Activated naive CD8-positive, alpha-beta T cell treated with anti-CD3 and anti-CD28 coated beads for 36 hours (primary cell): Measurements from ENCODE around the gene CMTM8. TPM values are rescaled to one million over a fixed set of nuclear protein-coding genes. Genes with fewer than 3 reads are reported as not detected.
A peak's percentile ranks its signal among the peaks of the same experiment; 100 is the strongest.

Experiments used
- DNase-seq: peaks from one replicate; pipeline ENCODE4 v3.0.0; 2021
- H3K27ac Mint-ChIP-seq: one replicate; pipeline ENCODE4 v1.8.0; 2022; ENCODE audit warnings: mild to moderate bottlenecking, moderate library complexity, mixed read lengths
- H3K27me3 Mint-ChIP-seq: one replicate; pipeline ENCODE4 v1.8.0; 2022; ENCODE audit warnings: mild to moderate bottlenecking, mixed read lengths
- H3K36me3 Mint-ChIP-seq: one replicate; pipeline ENCODE4 v1.8.0; 2021; ENCODE audit warnings: mild to moderate bottlenecking, mixed read lengths
- H3K4me1 Mint-ChIP-seq: one replicate; pipeline ENCODE4 v1.8.0; 2021; ENCODE audit warnings: mixed read lengths
- H3K4me3 Mint-ChIP-seq: one replicate; pipeline ENCODE4 v1.8.0; 2022; ENCODE audit warnings: mild to moderate bottlenecking, moderate library complexity, mixed read lengths
- H3K9me3 Mint-ChIP-seq: one replicate; pipeline ENCODE4 v1.8.0; 2022; ENCODE audit warnings: mixed read lengths
- total RNA-seq, 2 experiments: library from RNA; stranded (reverse); gene quantifications; one replicate each; pipeline ENCODE4 v1.2.3, GENCODE V29; 2021

Gene CMTM8
- total RNA-seq, 2 experiments from 2014 or later, result 5.0 to 5.4 TPM

DNA sequence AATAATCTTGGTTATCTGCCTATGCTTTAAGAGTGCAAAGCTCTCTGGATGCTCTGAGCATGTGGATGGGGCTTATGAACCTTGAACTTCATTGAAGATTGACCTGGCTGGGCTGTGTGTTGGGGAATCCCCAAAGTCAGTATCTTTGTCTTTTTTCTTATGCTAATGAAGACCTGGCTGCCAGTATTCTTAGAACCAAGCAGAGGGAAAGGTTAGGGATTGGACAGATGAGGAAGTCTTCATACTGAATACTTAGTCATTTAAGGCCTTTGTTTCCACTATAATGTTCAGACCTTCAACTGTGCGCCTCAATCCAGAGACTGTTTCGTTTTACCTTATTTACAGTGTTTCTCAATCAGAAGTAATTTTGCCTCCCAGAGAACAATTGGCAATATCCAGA, 110.7 kb downstream of the CMTM8 start:
- no peaks in the 10 kb centered on the region for H3K27me3 Mint-ChIP-seq
- H3K36me3 Mint-ChIP-seq, result no peaks in the 10 kb centered on the region
- H3K9me3 Mint-ChIP-seq, result no peaks in the 10 kb centered on the region
- no peak for DNase-seq
- peaks cover 17% of the 10 kb centered on the region for H3K4me1 Mint-ChIP-seq
- no peak overlapping the region for H3K27ac Mint-ChIP-seq
- H3K4me3 Mint-ChIP-seq, result no peak overlapping the region

DNA sequence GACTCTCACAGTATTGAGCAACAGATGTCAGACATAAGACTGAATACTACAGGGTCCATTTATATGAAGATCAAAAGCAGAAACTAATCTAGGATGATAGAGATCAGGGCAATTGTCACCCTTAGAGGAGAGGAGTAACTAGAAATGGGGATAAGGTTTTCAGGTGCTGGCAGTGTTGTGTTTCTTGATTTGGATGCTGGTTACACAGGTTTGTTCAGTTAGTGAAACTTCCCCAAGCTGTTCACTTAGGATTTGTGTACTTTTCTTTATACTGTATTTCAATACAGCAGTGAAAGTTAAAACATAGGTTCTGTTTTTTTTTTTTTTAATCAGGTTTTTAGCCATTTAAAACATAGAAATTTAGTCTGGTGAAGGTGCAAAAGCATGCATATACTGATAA, 114.1 kb downstream of the CMTM8 start:
- Mint-ChIP-seq H3K36me3 (no peaks in the 10 kb centered on the region), H3K27me3 (no peaks in the 10 kb centered on the region), H3K4me1 (peaks cover 16% of the 10 kb centered on the region), H3K27ac (no peak overlapping the region), H3K4me3 (no peak overlapping the region), H3K9me3 (no peaks in the 10 kb centered on the region)
- no peak for DNase-seq

DNA sequence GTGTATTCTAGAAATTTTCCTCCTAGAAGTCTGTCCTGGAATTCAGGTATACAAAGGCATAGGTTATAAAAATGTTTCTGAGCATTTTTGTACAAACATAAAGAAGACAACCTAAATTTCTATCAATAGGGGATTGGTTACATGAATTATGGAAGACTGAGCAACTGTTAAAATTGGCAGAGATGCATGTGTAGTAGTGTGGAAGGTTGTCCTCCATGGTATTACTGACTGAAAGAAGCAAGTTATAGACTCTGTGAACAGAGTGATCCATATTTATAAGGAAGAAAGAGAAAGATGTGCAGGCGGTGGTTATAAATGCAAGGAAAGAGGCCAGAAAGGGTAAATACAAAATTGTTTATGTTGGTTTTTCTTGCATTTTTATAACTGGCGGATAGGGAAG, 114.9 kb downstream of the CMTM8 start:
- no peaks in the 10 kb centered on the region for H3K27me3 Mint-ChIP-seq
- no peak for DNase-seq
- H3K36me3 Mint-ChIP-seq, result no peaks in the 10 kb centered on the region
- no peak overlapping the region for H3K27ac Mint-ChIP-seq
- H3K4me1 Mint-ChIP-seq, result peaks cover 11% of the 10 kb centered on the region
- no peak overlapping the region for H3K4me3 Mint-ChIP-seq
- H3K9me3 Mint-ChIP-seq, result no peaks in the 10 kb centered on the region

DNA sequence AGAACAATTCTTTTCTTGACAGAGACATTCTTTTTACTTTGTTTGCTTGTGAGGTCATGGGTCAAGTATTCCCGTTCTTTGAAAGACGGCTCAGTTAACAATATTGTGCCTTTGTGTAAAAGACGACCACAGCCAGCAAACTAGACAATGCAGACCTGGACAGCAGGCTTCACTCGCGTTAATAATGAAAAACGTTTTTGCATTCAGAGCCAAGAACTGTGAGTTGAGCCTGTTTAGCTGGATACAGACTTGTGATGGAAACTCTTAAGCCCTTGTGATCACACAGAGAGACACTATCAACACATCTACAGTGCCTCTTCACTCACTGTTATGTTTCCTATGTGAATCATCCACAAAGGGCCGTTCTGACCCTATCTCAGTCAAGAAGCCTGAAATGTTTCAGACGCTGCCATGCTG, 115.9 kb downstream of the CMTM8 start:
- Mint-ChIP-seq H3K4me1 (peaks cover 1% of the 10 kb centered on the region), H3K36me3 (no peaks in the 10 kb centered on the region), H3K4me3 (no peak overlapping the region)

DNA sequence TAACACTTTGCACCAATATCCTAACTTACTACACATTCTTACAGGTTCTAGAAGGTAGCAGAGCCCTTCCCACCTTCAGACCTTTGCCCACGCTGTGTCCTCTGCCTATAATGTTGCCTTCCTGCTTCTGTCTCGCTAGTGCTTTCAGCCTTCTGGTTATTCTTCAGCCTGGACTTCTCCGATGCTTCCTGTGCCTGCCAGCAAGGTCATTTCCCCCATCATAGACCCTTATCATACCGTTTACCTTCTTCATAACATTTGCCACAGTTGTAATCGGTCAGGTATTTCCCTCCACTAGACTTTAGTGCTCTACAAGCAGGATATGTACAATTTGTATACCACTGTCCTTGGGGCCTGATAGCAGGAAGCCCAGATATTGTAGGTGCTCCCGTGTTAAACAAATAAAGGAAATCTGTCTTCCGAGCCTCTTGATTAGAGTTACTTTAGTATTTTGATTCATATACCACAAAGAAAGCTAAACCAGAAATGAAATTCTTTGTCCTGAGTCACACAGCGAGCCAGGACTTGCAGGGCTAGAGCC, 117.3 kb downstream of the CMTM8 start:
- Mint-ChIP-seq H3K9me3 (no peaks in the 10 kb centered on the region), H3K36me3 (no peaks in the 10 kb centered on the region), H3K27ac (no peak overlapping the region), H3K27me3 (no peaks in the 10 kb centered on the region), H3K4me3 (no peak overlapping the region), H3K4me1 (no peaks in the 10 kb centered on the region)
- no peak for DNase-seq

More for the DNA sequence above, 115.9 kb downstream of the CMTM8 start:
- H3K27ac Mint-ChIP-seq, result no peak overlapping the region
- no peaks in the 10 kb centered on the region for H3K27me3 Mint-ChIP-seq
- H3K9me3 Mint-ChIP-seq, result no peaks in the 10 kb centered on the region
- no peak for DNase-seq

DNA sequence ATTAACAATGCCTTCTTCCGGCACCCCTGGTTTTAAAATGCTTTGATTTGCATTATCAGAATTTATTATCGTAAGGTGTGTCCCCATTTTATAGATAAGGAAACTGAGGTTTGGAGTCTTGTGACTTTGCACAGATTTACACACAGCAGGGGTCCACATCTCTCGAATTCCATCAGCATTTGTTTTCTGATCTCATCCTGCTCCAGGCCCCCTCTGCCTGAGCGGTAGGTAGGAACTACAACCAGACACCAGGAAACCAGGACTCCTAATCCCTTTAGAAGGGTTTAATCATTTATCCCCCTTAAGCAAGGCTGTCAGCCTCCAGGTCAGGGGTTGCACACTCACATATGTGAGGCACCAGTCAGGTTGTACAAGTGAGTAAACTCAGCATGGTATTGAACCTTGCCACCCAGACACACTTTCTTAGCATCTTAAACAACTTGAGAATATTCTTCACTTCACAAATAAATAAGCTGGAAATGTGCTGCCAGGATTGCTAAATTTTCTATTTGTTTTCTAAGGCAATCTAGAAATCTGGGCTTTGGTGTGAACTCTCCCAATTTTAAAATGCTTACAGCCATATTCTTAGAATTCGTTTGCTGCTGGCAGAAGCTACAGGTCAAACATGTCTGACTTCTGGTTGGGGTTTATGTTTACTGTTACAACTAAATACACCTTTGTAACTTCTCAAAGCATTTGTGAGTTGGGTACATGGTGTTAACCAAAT, 121.4 kb downstream of the CMTM8 start:
- DNase-seq, result no peak
- no peaks in the 10 kb centered on the region for H3K4me1 Mint-ChIP-seq
- no peaks in the 10 kb centered on the region for H3K27me3 Mint-ChIP-seq
- H3K4me3 Mint-ChIP-seq, result no peak overlapping the region
- no peaks in the 10 kb centered on the region for H3K36me3 Mint-ChIP-seq
- H3K9me3 Mint-ChIP-seq, result no peaks in the 10 kb centered on the region
- H3K27ac Mint-ChIP-seq, result no peak overlapping the region

DNA sequence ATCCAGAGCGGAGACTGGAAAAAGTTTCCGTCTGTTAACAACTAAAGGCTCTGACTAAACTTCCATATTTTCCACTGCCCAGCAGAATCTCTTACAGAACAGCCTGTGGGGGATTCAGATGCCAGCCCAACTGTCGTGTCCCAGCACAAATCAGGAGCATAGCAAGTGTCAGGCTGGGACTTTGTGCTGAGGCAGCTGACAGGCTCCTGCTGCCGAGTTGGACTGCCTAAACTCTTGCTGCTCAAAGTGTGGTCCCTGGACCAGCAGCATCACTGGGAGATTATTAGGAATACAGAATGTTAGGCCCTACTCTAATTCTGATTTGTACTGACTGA, 122.0 kb downstream of the CMTM8 start:
- no peak overlapping the region for H3K4me3 Mint-ChIP-seq
- no peaks in the 10 kb centered on the region for H3K4me1 Mint-ChIP-seq
- H3K36me3 Mint-ChIP-seq, result no peaks in the 10 kb centered on the region
- H3K27me3 Mint-ChIP-seq, result no peaks in the 10 kb centered on the region
- no peak overlapping the region for H3K27ac Mint-ChIP-seq
- no peak for DNase-seq
- H3K9me3 Mint-ChIP-seq, result no peaks in the 10 kb centered on the region

DNA sequence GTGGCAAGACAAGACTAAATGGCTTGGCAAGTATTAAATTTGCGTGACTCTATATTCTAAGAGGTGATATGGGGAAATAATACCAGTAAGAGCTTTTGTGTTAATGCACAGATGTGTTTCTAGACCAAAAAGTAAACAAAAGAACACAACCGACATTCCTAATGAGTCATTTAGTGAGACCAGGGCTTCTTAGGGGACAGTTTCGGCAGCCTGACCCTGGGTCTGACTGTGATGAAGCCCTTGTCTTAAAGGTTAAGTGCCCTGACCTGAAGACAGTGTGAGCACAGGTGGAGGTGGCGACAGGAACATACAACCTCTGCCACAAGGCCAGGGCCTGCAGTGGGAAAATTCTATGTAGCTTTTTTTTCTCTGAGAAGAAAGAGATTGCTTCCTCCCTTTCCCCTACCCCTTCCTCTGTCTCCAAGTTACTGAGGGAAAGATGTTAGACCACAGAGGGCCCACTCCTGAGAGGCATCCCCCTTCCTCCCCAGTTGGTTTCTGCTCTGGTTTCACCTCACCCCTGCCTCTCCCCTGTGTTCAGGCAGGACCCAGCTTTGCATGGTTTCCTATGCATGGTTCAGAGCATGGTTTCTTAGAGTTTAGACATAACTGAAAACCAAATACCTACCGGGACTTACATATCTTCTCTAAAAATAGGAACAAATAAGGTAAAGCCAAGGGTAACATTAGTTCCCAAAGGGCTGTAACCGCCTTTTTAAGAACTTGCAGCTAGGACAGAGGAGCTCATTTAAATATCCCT, 128.3 kb downstream of the CMTM8 start:
- Mint-ChIP-seq H3K9me3 (no peaks in the 10 kb centered on the region), H3K27me3 (no peaks in the 10 kb centered on the region), H3K27ac (no peak overlapping the region), H3K36me3 (no peaks in the 10 kb centered on the region), H3K4me1 (peaks cover 18% of the 10 kb centered on the region), H3K4me3 (no peak overlapping the region)
- DNase-seq, result no peak

DNA sequence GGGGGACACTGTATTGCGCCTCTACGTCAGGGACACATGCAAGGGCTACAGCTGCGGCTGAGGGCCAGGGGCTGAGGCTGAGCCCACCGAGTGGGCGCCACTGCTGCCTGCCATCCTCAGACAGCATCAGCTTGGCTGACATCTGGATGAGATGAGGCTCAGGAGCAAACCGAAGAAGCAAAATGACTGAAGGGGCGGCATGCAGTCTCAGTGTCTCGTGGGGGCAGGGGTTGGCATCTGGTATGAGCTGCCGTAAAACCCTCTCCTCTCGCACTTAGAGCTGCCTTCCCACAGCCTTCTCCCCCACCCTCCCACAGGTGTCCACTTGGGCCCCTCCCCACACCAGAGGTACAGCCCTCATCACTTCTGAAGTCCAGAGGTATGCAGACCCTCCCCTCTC, 129.0 kb downstream of the CMTM8 start:
- no peaks in the 10 kb centered on the region for H3K27me3 Mint-ChIP-seq
- no peaks in the 10 kb centered on the region for H3K36me3 Mint-ChIP-seq
- no peak overlapping the region for H3K27ac Mint-ChIP-seq

DNA sequence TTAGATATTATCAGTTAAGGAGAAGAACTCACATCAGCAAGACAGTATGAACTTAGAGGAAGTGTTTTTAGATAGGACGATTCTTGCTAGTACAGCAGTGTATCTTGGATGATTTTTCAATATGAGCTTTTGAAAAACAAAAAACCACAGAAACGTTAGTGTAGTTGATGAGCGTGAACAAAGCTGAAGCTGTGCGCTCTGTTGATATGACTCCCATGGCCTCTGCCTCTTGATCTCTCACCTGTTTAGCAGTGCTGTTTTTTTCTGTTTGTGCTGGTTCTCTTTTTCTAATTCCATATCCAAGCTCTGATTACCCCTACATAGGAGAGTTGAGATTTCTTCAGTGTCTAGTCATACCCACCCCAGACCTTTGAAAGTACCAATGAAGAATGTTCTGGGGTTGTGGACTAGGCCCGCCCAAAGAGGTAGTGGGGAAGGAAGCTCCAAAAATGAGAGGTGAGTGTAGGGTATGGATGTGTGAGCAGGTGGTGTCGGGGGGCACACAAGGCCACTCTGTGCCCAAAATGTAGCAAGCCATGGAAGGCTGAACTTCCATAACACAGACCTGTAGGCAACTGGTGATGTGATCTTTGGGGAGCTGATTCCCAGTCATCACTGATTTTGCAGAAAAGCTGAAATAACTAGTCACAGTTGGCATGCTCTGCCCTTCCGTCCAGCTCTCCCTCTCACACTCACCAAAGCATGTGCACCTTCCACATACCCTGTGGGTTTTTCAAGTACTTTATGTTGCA, 133.2 kb downstream of the CMTM8 start:
- no peaks in the 10 kb centered on the region for H3K9me3 Mint-ChIP-seq
- peak overlapping the region; percentile 72 for H3K27ac Mint-ChIP-seq
- no peaks in the 10 kb centered on the region for H3K36me3 Mint-ChIP-seq
- no peak overlapping the region for H3K4me3 Mint-ChIP-seq
- no peaks in the 10 kb centered on the region for H3K27me3 Mint-ChIP-seq
- peaks cover 35% of the 10 kb centered on the region for H3K4me1 Mint-ChIP-seq
- DNase-seq, result no peak

More for the DNA sequence above, 129.0 kb downstream of the CMTM8 start:
- DNase-seq, result no peak
- Mint-ChIP-seq H3K4me1 (peaks cover 24% of the 10 kb centered on the region), H3K9me3 (no peaks in the 10 kb centered on the region), H3K4me3 (no peak overlapping the region)

DNA sequence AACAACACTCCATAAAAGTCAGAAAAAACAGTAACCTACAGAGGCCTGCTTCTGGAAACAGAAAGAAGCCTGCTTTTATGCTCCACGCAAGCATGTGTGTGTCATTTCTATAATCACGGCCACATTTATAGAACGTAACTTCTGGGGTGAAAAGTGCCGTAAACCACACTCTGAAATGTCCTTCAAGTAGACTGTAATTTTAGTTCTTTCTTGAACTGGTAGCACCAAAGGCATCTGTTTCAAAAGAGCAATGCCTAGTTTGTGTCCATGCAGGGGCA, 133.7 kb downstream of the CMTM8 start:
- Mint-ChIP-seq H3K27ac (peak overlapping the region; percentile 72), H3K4me1 (peaks cover 29% of the 10 kb centered on the region), H3K9me3 (no peaks in the 10 kb centered on the region)

DNA sequence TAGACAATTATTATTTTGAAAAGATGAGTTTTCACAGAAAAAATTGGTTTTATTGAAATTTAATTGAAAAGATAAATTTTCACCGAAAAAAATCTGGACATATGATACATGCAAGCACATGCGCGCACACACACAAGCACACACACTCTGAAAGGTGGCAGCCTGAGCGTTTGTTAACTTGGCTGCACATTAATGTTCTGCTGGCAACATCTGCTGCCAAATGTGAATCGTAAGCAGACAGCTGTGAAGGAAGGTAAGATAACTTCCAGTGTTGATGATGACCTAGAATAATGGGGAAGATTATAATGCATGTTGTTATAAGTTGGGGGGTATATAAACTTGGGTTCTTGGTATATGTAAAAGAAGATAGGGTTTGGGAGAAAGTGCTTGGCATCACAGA, 134.8 kb downstream of the CMTM8 start:
- Mint-ChIP-seq H3K36me3 (no peaks in the 10 kb centered on the region), H3K4me3 (no peak overlapping the region), H3K27ac (no peak overlapping the region), H3K9me3 (no peaks in the 10 kb centered on the region), H3K27me3 (no peaks in the 10 kb centered on the region), H3K4me1 (peaks cover 28% of the 10 kb centered on the region)
- DNase-seq, result no peak

More for the DNA sequence above, 133.7 kb downstream of the CMTM8 start:
- no peak for DNase-seq
- Mint-ChIP-seq H3K4me3 (no peak overlapping the region), H3K36me3 (no peaks in the 10 kb centered on the region), H3K27me3 (no peaks in the 10 kb centered on the region)

DNA sequence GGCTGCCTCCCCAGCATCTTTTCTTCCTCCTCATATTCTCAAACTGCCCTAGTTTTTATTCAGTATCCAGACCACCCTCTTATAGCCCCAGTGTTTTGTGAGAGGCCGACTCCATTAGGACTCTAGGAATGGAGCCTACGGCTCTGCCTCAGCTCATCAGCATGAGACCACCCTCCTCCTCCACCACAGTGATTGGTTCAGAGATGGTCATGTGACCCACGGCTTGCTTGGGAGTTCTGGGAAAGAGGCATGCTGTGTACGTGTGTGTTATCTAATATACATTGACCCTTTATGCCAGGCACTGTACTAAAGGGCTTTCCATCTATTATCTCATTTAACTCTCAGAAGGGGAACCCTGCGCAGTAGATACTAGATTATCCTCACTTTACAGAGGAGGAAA, 135.4 kb downstream of the CMTM8 start:
- H3K9me3 Mint-ChIP-seq, result no peaks in the 10 kb centered on the region
- no peak overlapping the region for H3K4me3 Mint-ChIP-seq
- no peaks in the 10 kb centered on the region for H3K36me3 Mint-ChIP-seq
- DNase-seq, result no peak
- no peak overlapping the region for H3K27ac Mint-ChIP-seq
- peaks cover 28% of the 10 kb centered on the region for H3K4me1 Mint-ChIP-seq
- no peaks in the 10 kb centered on the region for H3K27me3 Mint-ChIP-seq

DNA sequence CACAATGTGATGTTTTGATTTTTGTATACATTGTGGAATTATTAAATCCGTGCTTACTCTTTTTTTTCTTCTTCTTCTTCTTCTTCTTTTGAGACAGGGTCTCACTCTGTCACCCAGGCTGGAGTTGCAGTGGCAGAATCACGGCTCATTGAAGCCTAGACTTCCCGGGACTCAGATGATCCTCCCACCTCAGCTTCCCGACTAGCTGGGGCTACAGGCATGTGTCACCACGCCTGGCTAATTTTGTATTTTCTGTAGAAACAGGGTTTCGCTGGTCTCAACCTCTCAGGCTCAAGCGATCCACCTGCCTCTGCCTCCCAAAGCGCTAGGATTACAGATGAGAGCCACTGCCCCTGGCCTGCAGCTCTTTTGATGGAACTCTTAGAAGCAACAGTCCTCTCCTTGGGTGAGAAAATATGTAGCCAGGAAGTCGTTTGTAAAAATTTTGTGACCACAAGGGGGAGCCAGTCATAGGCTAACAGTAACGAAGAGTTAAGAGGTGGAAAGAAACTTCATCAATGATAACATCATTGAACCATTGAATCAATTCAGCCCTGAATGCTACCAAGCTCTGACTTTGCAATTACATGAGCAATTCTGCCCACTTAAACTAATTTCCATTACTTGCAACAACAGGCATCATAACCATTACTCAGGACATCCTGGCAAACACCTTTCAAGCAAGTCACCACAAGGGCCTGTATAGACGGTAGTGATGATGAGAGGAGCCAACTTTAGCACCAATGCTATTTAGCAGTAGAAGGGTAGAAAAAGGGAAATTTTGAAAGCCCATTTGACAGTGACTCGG, 136.5 kb downstream of the CMTM8 start:
- H3K36me3 Mint-ChIP-seq, result no peaks in the 10 kb centered on the region
- no peaks in the 10 kb centered on the region for H3K9me3 Mint-ChIP-seq
- peak; percentile 46 for DNase-seq
- H3K27ac Mint-ChIP-seq, result peak overlapping the region; percentile 21
- H3K4me1 Mint-ChIP-seq, result peaks cover 28% of the 10 kb centered on the region
- no peak overlapping the region for H3K4me3 Mint-ChIP-seq
- no peaks in the 10 kb centered on the region for H3K27me3 Mint-ChIP-seq

DNA sequence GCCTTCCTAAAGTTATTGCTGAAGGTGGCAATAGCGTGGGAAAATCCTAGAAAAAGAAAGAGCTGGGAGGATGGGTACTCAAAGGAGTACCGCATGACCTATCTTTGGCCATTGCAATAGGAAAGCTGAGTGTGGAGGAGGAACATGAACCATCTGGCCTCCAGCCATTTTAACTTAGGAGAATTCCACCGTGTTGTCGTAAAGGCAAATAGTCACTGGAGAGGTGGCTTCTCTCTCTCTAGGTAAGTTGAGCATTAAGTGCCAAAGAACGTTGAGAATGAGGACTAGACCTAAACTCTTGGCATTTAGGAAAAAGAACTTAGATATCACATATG, 137.1 kb downstream of the CMTM8 start:
- Mint-ChIP-seq H3K27me3 (no peaks in the 10 kb centered on the region), H3K4me1 (peaks cover 25% of the 10 kb centered on the region), H3K4me3 (no peak overlapping the region), H3K27ac (no peak overlapping the region), H3K9me3 (no peaks in the 10 kb centered on the region), H3K36me3 (no peaks in the 10 kb centered on the region)
- no peak for DNase-seq
